ENCODE measurements around the gene ANK3. TPM values are rescaled to one million over a fixed set of nuclear protein-coding genes. Genes with fewer than 3 reads are reported as not detected.

Gene ANK3
- total RNA-seq, 1 experiment from 2014 or later, result 69.6 TPM

DNA sequence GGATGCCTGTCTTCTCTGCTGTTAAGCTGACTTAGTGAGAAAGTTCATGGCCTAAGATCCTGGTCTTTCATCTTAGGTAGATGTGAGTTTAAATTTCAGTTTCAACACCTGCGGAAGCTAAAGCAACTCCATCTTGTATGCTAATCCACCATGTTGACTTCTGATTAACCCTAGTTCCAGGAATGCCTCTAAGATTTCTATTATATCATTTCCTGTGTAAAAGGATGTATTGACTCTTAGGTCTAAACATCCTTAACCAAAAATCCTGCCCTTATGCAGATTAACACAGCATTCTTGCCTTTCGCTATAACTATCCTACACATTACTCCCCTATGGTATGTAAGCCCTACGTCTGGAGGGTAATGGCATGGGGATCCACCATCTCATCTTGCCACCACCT, 388.9 kb downstream of the ANK3 start:
- TF ChIP-seq ZNF232 (CRISPR knock-in tag; IDR thresholded peaks at IDR 0.05) (no peak), TEAD4 (CRISPR knock-in tag; IDR thresholded peaks at IDR 0.05) (no peak), NFE2L1 (CRISPR knock-in tag; IDR thresholded peaks at IDR 0.05) (no peak), RORB (CRISPR knock-in tag; IDR thresholded peaks at IDR 0.05) (no peak), GRHL2 (CRISPR knock-in tag; IDR thresholded peaks at IDR 0.05; ENCODE audit: insufficient replicate concordance, severe bottlenecking) (no peak), SMAD3 (CRISPR knock-in tag; IDR thresholded peaks at IDR 0.05; ENCODE audit: borderline replicate concordance) (no peak), CBFB (CRISPR knock-in tag; IDR thresholded peaks at IDR 0.05; ENCODE audit: low read depth) (no peak), JUN (CRISPR knock-in tag; IDR thresholded peaks at IDR 0.05) (no peak), ZNF423 (CRISPR knock-in tag; IDR thresholded peaks at IDR 0.05) (no peak), ATF1 (CRISPR knock-in tag; IDR thresholded peaks at IDR 0.05) (no peak), RELA (CRISPR knock-in tag; IDR thresholded peaks at IDR 0.05; ENCODE audit: borderline replicate concordance) (no peak)
- TF ChIP-seq, protein P1, sequence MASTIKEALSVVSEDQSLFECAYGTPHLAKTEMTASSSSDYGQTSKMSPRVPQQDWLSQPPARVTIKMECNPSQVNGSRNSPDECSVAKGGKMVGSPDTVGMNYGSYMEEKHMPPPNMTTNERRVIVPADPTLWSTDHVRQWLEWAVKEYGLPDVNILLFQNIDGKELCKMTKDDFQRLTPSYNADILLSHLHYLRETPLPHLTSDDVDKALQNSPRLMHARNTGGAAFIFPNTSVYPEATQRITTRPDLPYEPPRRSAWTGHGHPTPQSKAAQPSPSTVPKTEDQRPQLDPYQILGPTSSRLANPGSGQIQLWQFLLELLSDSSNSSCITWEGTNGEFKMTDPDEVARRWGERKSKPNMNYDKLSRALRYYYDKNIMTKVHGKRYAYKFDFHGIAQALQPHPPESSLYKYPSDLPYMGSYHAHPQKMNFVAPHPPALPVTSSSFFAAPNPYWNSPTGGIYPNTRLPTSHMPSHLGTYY (CRISPR knock-in tag; IDR thresholded peaks at IDR 0.05), result no peak
- TF ChIP-seq, protein P2, sequence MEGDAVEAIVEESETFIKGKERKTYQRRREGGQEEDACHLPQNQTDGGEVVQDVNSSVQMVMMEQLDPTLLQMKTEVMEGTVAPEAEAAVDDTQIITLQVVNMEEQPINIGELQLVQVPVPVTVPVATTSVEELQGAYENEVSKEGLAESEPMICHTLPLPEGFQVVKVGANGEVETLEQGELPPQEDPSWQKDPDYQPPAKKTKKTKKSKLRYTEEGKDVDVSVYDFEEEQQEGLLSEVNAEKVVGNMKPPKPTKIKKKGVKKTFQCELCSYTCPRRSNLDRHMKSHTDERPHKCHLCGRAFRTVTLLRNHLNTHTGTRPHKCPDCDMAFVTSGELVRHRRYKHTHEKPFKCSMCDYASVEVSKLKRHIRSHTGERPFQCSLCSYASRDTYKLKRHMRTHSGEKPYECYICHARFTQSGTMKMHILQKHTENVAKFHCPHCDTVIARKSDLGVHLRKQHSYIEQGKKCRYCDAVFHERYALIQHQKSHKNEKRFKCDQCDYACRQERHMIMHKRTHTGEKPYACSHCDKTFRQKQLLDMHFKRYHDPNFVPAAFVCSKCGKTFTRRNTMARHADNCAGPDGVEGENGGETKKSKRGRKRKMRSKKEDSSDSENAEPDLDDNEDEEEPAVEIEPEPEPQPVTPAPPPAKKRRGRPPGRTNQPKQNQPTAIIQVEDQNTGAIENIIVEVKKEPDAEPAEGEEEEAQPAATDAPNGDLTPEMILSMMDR (IDR thresholded peaks at IDR 0.05), result no peak
- TF ChIP-seq, protein P3, sequence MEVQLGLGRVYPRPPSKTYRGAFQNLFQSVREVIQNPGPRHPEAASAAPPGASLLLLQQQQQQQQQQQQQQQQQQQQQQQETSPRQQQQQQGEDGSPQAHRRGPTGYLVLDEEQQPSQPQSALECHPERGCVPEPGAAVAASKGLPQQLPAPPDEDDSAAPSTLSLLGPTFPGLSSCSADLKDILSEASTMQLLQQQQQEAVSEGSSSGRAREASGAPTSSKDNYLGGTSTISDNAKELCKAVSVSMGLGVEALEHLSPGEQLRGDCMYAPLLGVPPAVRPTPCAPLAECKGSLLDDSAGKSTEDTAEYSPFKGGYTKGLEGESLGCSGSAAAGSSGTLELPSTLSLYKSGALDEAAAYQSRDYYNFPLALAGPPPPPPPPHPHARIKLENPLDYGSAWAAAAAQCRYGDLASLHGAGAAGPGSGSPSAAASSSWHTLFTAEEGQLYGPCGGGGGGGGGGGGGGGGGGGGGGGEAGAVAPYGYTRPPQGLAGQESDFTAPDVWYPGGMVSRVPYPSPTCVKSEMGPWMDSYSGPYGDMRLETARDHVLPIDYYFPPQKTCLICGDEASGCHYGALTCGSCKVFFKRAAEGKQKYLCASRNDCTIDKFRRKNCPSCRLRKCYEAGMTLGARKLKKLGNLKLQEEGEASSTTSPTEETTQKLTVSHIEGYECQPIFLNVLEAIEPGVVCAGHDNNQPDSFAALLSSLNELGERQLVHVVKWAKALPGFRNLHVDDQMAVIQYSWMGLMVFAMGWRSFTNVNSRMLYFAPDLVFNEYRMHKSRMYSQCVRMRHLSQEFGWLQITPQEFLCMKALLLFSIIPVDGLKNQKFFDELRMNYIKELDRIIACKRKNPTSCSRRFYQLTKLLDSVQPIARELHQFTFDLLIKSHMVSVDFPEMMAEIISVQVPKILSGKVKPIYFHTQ (CRISPR knock-in tag; IDR thresholded peaks at IDR 0.05), result no peak
- DNase-seq (ENCODE audit: low spot score) (no peak), ATAC-seq (no peak)
- Mint-ChIP-seq H3K27ac (no peak overlapping the region), H3K4me3 (no peak overlapping the region), H3K36me3 (peaks cover 14% of the 10 kb centered on the region), H3K9me3 (peaks cover 32% of the 10 kb centered on the region), H3K27me3 (ENCODE audit: low read depth) (no peaks in the 10 kb centered on the region), H3K4me1 (peaks cover 8% of the 10 kb centered on the region)
- POLR2A ChIA-PET, result interaction anchor here (0.7 kb wide), 2 partner anchors 12 to 18 kb away, joined by 3 to 5 read pairs; no protein-coding TSS in a partner anchor
- CTCF ChIA-PET, result no interaction called here

DNA sequence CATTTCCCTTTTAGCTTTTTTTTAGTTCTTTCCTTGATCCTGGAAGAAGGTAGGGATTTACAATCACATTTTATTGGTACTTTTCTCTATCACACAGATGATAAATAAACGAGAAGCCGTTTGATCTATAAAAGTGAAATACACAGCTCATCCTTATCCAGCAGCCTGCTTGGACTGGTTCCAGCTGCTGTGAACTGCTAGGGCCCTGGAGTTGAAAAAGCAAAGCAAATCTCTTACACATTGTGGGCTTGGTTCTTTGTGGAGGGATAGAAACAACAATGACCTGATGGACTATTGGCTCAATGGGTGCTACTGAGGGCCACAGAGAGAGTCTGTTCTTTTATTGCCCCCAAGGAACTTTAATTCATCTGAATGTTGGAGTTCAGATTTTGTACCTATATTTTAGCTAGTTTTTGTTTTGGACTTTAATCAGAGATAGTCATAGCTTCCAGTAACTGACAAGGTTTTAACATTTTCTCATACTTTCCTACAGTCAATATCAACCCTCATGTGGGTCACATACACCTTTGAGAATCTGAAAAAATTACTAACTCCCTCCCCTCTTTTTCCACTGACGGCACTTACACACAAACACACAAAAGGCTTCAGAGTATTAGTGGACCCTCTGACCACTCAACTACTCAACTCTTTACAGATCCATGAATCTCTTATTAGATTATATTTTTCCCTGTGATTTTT, 391.7 kb downstream of the ANK3 start:
- H3K27me3 Mint-ChIP-seq (ENCODE audit: low read depth), result no peaks in the 10 kb centered on the region
- H3K27ac Mint-ChIP-seq, result no peak overlapping the region
- no peak for DNase-seq (ENCODE audit: low spot score)
- ATAC-seq, result no peak
- H3K9me3 Mint-ChIP-seq, result peaks cover 34% of the 10 kb centered on the region
- no peak overlapping the region for H3K4me3 Mint-ChIP-seq
- TF ChIP-seq ZNF219 (CRISPR knock-in tag; IDR thresholded peaks at IDR 0.05; ENCODE audit: borderline replicate concordance), result no peak
- TF ChIP-seq, protein P4, sequence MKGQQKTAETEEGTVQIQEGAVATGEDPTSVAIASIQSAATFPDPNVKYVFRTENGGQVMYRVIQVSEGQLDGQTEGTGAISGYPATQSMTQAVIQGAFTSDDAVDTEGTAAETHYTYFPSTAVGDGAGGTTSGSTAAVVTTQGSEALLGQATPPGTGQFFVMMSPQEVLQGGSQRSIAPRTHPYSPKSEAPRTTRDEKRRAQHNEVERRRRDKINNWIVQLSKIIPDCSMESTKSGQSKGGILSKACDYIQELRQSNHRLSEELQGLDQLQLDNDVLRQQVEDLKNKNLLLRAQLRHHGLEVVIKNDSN (CRISPR knock-in tag; IDR thresholded peaks at IDR 0.05), result no peak
- no peak for TF ChIP-seq NR3C1 (CRISPR knock-in tag; conservative IDR thresholded peaks at IDR 0.05; ENCODE audit: low read depth)
- H3K36me3 Mint-ChIP-seq, result peaks cover 14% of the 10 kb centered on the region
- POLR2A ChIA-PET, result no interaction called here
- peaks cover 9% of the 10 kb centered on the region for H3K4me1 Mint-ChIP-seq
- CTCF ChIA-PET, result no interaction called here

Data from WTC11 (cell line).